CD4-positive, alpha-beta memory T cell (primary cell): ENCODE results near the gene PEPD. TPM values are rescaled to one million over a fixed set of nuclear protein-coding genes. Genes with fewer than 3 reads are reported as not detected.

ENCODE experiments used
- CTCF ChIA-PET: fragments of 350-600 bp; sonication (Branson Sonifier 250); formaldehyde crosslinking; loops from one replicate; lab custom pipeline; 2021; ENCODE audit warnings: inconsistent platforms; ENCODE audit not compliant: partially characterized antibody; lab: Charles Lee
- POLR2A ChIA-PET: fragments of 350-600 bp; sonication (Branson Sonifier 250); formaldehyde crosslinking; loops from one replicate; lab custom pipeline; 2021; ENCODE audit not compliant: partially characterized antibody; lab: Charles Lee
- DNase-seq, 5 donors: peaks; one replicate each; pipeline versions ENCODE4 v3.0.0 to v3.0.0-alpha.2; 2020 to 2022; ENCODE audit warnings: mixed read lengths in 1 of 5
- H3K27ac ChIP-seq: one replicate; pipeline ENCODE4 v1.7.0; 2013; ENCODE audit warnings: low read depth, low read length
- H3K27me3 ChIP-seq: 2 replicates; pipeline ENCODE4 v1.7.0; 2013; ENCODE audit warnings: mild to moderate bottlenecking, low read length, moderate library complexity; ENCODE audit not compliant: insufficient read depth
- H3K36me3 ChIP-seq: 2 replicates; pipeline ENCODE4 v1.7.0; 2013; ENCODE audit warnings: mild to moderate bottlenecking, low read length, moderate library complexity; ENCODE audit not compliant: insufficient read depth
- H3K4me1 ChIP-seq: 2 replicates; pipeline ENCODE4 v1.7.0; 2013; ENCODE audit warnings: mild to moderate bottlenecking, low read length, moderate library complexity; ENCODE audit not compliant: insufficient read depth
- H3K4me3 ChIP-seq, 2 donors: one replicate each; pipeline ENCODE4 v1.7.0; 2013; ENCODE audit warnings: low read length in 2 of 2, mild to moderate bottlenecking in 1 of 2
- H3K9me3 ChIP-seq, 2 donors: one replicate each; pipeline ENCODE4 v1.7.0; 2013; ENCODE audit warnings: low read length in 2 of 2, control low read depth in 1 of 2; ENCODE audit not compliant: control insufficient read depth in 1 of 2
- H3K27ac Mint-ChIP-seq, 7 donors: one replicate each; pipeline ENCODE4 v1.8.0; 2020 to 2021; ENCODE audit warnings: mixed read lengths in 7 of 7, mild to moderate bottlenecking in 6 of 7, inconsistent platforms in 3 of 7, moderate library complexity in 3 of 7
- H3K27me3 Mint-ChIP-seq, 2 donors: one replicate each; pipeline ENCODE4 v1.8.0; 2020 to 2021; ENCODE audit warnings: mixed read lengths in 2 of 2
- H3K36me3 Mint-ChIP-seq, 2 donors: one replicate each; pipeline ENCODE4 v1.8.0; 2020 to 2021; ENCODE audit warnings: mixed read lengths in 2 of 2, inconsistent platforms in 1 of 2, mild to moderate bottlenecking in 1 of 2
- H3K4me1 Mint-ChIP-seq, 4 donors: one replicate each; pipeline ENCODE4 v1.8.0; 2020 to 2021; ENCODE audit warnings: mixed read lengths in 4 of 4, mild to moderate bottlenecking in 1 of 4
- H3K4me3 Mint-ChIP-seq, 8 donors: one replicate each; pipeline ENCODE4 v1.8.0; 2020 to 2021; ENCODE audit warnings: mixed read lengths in 8 of 8, mild to moderate bottlenecking in 7 of 8, moderate library complexity in 6 of 8, inconsistent platforms in 3 of 8
- H3K9me3 Mint-ChIP-seq, 8 donors: one replicate each; pipeline ENCODE4 v1.8.0; 2020 to 2021; ENCODE audit warnings: mixed read lengths in 8 of 8, mild to moderate bottlenecking in 5 of 8, inconsistent platforms in 3 of 8, moderate library complexity in 1 of 8
- intact Hi-C: fragments of 100-400 bp; cut with micrococcal nuclease; formaldehyde crosslinking; loops from one replicate; pipeline ENCODE4 v1.15.1; 2023
- polyA plus RNA-seq, 2 donors: library from polyadenylated mRNA; unstranded; fragments of 300-500 nt; fragmentation: Illumina TruSeq; gene quantifications; one replicate each; pipeline ENCODE4 v1.2.3, GENCODE V29; 2021
- total RNA-seq, 2 experiments: library from RNA; stranded (reverse); gene quantifications; one replicate each; pipeline ENCODE4 v1.2.3, GENCODE V29; 2021

The PEPD gene
- total and polyA plus RNA-seq, 4 experiments from 2014 or later, result 27.6 to 213 (median 77.8) TPM

DNA sequence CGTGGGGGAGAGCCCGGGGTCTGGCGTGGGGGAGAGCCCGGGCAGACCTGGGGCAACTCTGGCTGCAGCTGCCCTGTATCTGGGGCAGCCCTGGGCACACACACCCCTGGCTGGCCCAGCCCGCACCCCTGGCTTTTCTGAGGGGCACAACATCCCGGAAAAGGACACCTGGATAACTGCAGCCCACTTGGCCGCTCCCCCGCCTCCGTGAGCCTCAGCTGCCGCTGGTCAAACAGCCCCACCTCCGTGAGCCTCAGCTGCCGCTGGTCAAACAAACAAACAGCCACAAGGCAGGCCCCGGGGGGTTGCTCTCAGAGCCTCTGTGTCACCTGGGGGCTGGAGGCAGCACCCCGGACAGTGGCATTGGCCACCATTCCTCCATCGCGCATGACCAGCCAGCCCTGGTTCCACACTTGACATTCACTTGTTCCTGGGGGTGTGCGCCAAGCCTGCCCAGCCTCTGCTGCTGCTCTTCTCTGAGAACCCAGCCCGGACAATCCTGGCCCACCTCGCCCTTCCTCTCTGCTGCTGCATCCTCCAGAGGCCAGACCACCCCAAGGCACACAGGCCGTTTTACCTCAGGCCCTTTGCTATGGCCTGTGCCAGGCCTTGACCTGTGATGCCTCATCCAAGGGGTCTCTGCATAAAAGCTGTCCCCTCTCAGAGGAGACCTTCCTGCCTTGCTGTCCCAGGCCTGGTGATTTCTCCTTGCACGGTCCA lies 128.1 kb downstream of the PEPD start:
- no peaks in the 10 kb centered on the region for H3K27me3 ChIP-seq
- Mint-ChIP-seq H3K4me1 (peaks cover 0 to 1% (median 0%) of the 10 kb centered on the region in 4 donors), H3K36me3 (no peaks in the 10 kb centered on the region), H3K27me3 (no peaks in the 10 kb centered on the region), H3K27ac (peak overlapping the region in 1 of 7 donors; percentile 69), H3K9me3 (no peaks in the 10 kb centered on the region), H3K4me3 (no peak overlapping the region)
- intact Hi-C loops, result no loop called here
- no peak overlapping the region for H3K27ac ChIP-seq
- H3K9me3 ChIP-seq, result no peaks in the 10 kb centered on the region
- CTCF ChIA-PET, result no interaction called here
- no peaks in the 10 kb centered on the region for H3K36me3 ChIP-seq
- H3K4me1 ChIP-seq, result no peaks in the 10 kb centered on the region
- H3K4me3 ChIP-seq, result no peak overlapping the region
- POLR2A ChIA-PET, result interaction anchor here (1.1 kb wide), 1 partner anchor 159 kb away, joined by 3 read pairs; no protein-coding TSS in a partner anchor
- no peak for DNase-seq

DNA sequence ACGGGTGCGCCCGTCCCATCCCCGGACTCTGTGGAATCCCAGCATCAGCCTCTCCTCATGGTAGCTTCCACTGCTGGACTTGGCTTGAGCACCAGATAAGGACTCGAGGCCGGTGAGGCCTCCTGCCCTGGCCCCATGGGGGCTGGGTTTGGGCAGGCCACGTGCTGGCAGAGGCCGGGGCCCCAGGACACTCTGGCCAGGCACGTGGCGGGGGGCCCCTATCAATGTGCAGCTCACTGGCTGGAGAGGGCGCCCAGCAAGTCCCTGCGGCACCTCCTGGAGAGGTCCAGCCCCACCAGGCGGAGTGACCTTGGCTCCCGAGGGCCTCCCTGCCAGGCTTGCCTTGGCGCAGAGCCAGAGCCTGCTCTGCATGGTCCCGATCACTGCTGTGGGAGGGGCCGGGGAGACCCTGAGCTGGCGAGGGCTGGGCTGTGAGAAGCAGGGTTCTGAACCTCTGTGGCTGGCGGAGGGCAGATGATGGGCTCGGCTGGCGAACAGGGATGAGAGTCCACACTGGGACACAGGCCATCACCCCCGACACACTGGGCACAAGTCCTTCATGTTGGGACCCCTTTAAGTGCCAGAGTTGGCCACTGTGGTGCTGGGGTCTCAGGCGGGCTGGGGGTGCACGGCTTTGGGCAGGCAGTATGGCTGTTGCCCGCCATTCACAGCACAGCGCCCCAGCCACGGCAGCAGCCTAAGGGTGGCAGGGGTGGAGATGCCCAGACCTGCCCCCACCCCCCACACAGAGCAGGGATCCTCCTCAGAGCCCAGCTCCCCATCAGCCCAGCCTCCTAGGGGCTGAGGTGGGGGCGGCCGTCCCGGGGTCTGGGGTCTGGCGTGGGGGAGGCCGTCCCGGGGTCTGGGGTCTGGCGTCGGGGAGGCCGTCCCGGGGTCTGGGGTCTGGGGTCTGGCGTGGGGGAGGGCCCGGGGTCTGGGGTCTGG lies 129.0 kb downstream of the PEPD start:
- no peak for DNase-seq
- ChIA-PET POLR2A (no interaction called here), CTCF (no interaction called here)
- H3K27ac ChIP-seq, result no peak overlapping the region
- H3K27me3 ChIP-seq, result no peaks in the 10 kb centered on the region
- Mint-ChIP-seq H3K4me3 (no peak overlapping the region), H3K4me1 (peaks cover 0 to 1% (median 0%) of the 10 kb centered on the region in 4 donors), H3K9me3 (no peaks in the 10 kb centered on the region), H3K27ac (no peak overlapping the region), H3K36me3 (no peaks in the 10 kb centered on the region), H3K27me3 (no peaks in the 10 kb centered on the region)
- intact Hi-C loops, result no loop called here
- no peak overlapping the region for H3K4me3 ChIP-seq
- H3K4me1 ChIP-seq, result no peaks in the 10 kb centered on the region
- H3K9me3 ChIP-seq, result no peaks in the 10 kb centered on the region
- H3K36me3 ChIP-seq, result no peaks in the 10 kb centered on the region

DNA sequence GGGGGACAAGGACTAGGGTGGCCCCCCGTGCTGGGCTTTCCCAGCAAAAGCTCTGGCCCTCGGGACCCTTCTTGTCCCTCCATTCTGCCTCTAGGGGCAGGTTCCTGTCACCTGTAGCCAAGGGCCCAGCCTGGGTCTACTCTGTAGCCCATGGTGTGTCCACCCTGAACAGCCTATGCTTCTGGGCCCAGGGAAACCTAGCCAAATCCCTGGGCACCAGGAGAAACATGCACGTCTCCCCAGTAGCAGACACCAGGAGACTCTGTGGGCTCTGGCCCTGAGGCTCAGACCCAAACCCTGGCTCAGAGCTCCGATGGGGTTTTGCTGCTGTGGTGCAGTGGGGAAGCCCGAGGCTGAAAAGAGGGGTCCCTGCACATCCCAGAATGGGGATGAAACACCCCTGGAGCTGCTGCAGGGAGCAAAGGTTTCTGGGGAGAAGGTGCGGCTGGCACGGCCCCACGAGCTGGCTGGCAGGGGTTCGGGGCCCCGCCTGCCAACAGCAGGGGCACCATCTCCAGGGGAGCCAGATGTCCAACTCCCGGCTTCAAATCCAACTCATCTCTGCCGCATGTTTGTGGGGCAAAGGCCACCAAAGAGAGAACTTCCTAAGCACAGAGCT lies 129.9 kb downstream of the PEPD start:
- H3K4me1 ChIP-seq, result no peaks in the 10 kb centered on the region
- ChIA-PET POLR2A (no interaction called here), CTCF (no interaction called here)
- Mint-ChIP-seq H3K27me3 (no peaks in the 10 kb centered on the region), H3K4me3 (no peak overlapping the region), H3K36me3 (peaks cover 0 to 7% of the 10 kb centered on the region in 2 donors), H3K4me1 (peaks cover 0 to 7% (median under 1%) of the 10 kb centered on the region in 4 donors), H3K9me3 (no peaks in the 10 kb centered on the region), H3K27ac (no peak overlapping the region)
- H3K36me3 ChIP-seq, result peaks cover 2% of the 10 kb centered on the region
- intact Hi-C loops, result no loop called here
- H3K4me3 ChIP-seq, result no peak overlapping the region
- no peaks in the 10 kb centered on the region for H3K27me3 ChIP-seq
- no peak for DNase-seq
- H3K9me3 ChIP-seq, result no peaks in the 10 kb centered on the region
- H3K27ac ChIP-seq, result no peak overlapping the region

DNA sequence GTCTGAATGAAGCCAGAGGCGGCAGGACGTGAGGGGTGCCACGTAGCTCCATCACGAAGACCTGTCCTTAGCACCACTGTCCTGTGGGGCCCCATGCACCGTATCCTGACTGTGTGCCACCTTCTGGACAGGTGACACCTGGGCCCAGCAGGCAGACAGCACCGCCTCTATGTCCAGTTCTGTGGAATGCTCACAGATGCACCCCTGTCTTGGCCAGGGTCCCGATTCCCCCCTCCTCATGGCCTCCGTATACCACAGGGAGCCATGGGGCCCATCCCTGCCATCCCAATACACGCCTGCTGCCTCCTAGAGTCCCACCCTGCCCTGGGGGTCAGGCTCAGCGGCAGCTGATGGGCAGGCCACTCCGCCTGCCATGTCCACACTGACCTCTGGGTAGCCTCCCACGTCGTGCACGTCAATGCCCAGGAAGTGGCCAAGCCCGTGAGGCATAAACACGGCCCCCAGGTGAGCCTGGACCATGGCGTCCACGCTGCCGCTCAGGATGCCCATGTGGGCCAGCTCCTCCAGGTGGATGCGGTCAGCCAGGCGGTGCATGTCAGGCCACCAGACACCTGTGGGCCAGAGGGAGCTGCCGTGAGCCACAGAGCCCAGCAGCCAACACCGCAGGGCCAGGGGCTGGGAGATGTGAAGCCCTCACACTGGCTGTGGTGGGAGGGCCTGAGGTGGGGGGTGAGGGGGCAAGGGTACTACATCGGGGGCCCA lies 130.5 kb downstream of the PEPD start:
- Mint-ChIP-seq H3K36me3 (peaks cover 0 to 9% of the 10 kb centered on the region in 2 donors), H3K27ac (peak overlapping the region in 1 of 7 donors; percentile 22), H3K4me1 (peaks cover 0 to 8% (median under 1%) of the 10 kb centered on the region in 4 donors), H3K4me3 (no peak overlapping the region), H3K27me3 (no peaks in the 10 kb centered on the region), H3K9me3 (no peaks in the 10 kb centered on the region)
- no peaks in the 10 kb centered on the region for H3K4me1 ChIP-seq
- no peak overlapping the region for H3K27ac ChIP-seq
- no peak for DNase-seq
- intact Hi-C loops, result no loop called here
- H3K9me3 ChIP-seq, result no peaks in the 10 kb centered on the region
- ChIA-PET POLR2A (no interaction called here), CTCF (no interaction called here)
- H3K36me3 ChIP-seq, result peaks cover 7% of the 10 kb centered on the region
- no peak overlapping the region for H3K4me3 ChIP-seq
- H3K27me3 ChIP-seq, result no peaks in the 10 kb centered on the region

DNA sequence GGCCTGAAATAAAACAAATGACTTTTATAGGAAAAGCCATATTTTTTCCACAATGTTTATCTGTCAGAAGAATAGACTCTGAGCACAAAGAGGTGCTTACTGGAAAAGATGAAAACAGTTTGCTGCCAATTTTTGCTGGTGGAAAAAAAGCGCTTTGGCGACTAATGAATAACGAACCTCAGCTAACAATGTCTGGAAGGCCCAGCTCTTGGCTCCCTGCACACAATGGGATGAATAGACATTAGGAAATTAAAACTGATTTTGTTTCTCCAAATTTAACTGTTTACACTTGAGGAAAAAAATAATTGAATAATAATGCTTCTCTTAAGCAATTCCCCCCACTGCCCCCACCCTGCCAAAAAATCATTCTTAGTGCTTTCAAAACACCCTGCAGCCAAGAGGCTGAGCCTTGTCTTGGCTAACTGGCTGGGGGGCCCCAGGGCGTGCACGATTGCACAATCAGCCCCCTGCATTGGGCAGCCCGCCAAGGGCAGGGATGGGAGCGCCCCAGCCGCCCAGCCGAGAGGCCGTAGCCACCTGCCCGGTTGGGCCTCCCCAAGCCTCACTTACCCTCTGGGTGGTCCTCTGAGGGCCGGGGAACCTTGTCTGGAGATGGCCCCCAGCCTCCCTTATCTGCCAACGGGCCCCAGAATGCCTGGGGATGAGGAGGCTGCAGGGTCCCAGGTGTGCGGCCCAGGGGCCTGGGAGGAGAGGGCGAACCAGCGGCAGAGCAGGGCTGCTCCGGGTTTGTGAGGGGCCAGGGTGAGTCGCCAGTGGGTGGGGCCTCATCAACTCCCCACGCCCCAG lies 131.3 kb downstream of the PEPD start:
- DNase-seq, result no peak
- intact Hi-C loops, result no loop called here
- Mint-ChIP-seq H3K4me1 (peaks cover 0 to 8% (median under 1%) of the 10 kb centered on the region in 4 donors), H3K9me3 (no peaks in the 10 kb centered on the region), H3K4me3 (no peak overlapping the region), H3K27ac (no peak overlapping the region), H3K36me3 (peaks cover 0 to 14% of the 10 kb centered on the region in 2 donors), H3K27me3 (no peaks in the 10 kb centered on the region)
- Histone ChIP-seq H3K27me3 (no peaks in the 10 kb centered on the region), H3K4me3 (no peak overlapping the region), H3K9me3 (no peaks in the 10 kb centered on the region), H3K4me1 (no peaks in the 10 kb centered on the region), H3K36me3 (peaks cover 7% of the 10 kb centered on the region), H3K27ac (no peak overlapping the region)
- ChIA-PET POLR2A (no interaction called here), CTCF (no interaction called here)

DNA sequence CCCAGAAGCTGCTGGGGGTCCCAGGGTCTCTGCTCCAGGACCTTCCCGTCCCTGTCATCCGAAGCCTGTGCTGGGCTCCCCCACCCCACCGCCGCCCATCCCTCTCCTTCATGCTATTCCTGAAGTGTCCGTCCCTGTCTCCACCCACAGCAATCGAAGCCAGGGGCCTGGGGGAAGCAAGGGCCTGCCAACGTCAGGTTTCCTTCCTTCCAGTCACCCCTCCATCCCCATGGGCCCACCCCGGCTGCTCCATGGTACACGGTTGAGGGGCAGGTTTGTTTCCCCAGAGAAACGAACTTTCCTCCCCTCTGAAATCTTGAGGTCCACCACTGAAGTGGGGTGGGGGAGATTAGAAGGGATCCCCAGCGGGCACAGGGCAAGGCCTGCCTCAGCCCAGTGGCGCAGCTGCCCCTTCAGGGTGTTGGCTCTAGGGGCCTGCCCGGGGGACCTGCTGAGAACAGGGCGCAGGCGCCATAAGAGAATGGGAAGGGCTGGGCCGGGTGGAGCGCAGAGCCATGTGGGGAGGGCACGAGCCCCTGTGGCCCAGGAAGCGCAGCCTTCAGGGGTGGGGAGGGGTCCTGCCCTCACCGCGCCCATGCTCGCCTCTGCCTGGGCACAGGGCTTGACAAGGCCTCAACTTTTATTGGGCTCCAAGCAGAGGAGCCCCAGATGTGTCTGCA lies 132.0 kb downstream of the PEPD start:
- no peaks in the 10 kb centered on the region for H3K27me3 Mint-ChIP-seq
- Histone ChIP-seq H3K36me3 (peaks cover 7% of the 10 kb centered on the region), H3K4me3 (no peak overlapping the region), H3K9me3 (no peaks in the 10 kb centered on the region), H3K27me3 (no peaks in the 10 kb centered on the region), H3K27ac (no peak overlapping the region), H3K4me1 (no peaks in the 10 kb centered on the region)
- no peaks in the 10 kb centered on the region for H3K9me3 Mint-ChIP-seq
- ChIA-PET POLR2A (no interaction called here), CTCF (no interaction called here)
- intact Hi-C loops, result no loop called here
- peaks cover 0 to 8% (median under 1%) of the 10 kb centered on the region in 4 donors for H3K4me1 Mint-ChIP-seq
- no peak overlapping the region for H3K27ac Mint-ChIP-seq
- H3K4me3 Mint-ChIP-seq, result no peak overlapping the region
- no peak for DNase-seq
- H3K36me3 Mint-ChIP-seq, result peaks cover 0 to 15% of the 10 kb centered on the region in 2 donors
